ENCODE measurements around the gene DUSP5.
A peak's percentile ranks its signal among the peaks of the same experiment; 100 is the strongest.

DUSP5 gene

DNA sequence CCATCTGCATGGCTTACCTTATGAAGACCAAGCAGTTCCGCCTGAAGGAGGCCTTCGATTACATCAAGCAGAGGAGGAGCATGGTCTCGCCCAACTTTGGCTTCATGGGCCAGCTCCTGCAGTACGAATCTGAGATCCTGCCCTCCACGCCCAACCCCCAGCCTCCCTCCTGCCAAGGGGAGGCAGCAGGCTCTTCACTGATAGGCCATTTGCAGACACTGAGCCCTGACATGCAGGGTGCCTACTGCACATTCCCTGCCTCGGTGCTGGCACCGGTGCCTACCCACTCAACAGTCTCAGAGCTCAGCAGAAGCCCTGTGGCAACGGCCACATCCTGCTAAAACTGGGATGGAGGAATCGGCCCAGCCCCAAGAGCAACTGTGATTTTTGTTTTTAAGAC, 12.4 kb downstream of the DUSP5 start:
- TF ChIP-seq, protein P1, sequence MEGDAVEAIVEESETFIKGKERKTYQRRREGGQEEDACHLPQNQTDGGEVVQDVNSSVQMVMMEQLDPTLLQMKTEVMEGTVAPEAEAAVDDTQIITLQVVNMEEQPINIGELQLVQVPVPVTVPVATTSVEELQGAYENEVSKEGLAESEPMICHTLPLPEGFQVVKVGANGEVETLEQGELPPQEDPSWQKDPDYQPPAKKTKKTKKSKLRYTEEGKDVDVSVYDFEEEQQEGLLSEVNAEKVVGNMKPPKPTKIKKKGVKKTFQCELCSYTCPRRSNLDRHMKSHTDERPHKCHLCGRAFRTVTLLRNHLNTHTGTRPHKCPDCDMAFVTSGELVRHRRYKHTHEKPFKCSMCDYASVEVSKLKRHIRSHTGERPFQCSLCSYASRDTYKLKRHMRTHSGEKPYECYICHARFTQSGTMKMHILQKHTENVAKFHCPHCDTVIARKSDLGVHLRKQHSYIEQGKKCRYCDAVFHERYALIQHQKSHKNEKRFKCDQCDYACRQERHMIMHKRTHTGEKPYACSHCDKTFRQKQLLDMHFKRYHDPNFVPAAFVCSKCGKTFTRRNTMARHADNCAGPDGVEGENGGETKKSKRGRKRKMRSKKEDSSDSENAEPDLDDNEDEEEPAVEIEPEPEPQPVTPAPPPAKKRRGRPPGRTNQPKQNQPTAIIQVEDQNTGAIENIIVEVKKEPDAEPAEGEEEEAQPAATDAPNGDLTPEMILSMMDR (conservative IDR thresholded peaks at IDR 0.05; ENCODE audit: control insufficient read depth, insufficient read depth, low read depth, low read length), result no peak
- no peak overlapping the region for H3K4me3 ChIP-seq (ENCODE audit: control insufficient read depth, low read depth, low read length)
- DNase-seq (ENCODE audit: low read depth), result peak; percentile 44

DNA sequence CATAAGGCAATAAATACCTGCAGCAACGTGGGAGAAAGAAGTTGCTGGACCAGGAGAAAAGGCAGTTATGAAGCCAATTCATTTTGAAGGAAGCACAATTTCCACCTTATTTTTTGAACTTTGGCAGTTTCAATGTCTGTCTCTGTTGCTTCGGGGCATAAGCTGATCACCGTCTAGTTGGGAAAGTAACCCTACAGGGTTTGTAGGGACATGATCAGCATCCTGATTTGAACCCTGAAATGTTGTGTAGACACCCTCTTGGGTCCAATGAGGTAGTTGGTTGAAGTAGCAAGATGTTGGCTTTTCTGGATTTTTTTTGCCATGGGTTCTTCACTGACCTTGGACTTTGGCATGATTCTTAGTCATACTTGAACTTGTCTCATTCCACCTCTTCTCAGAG, 13.0 kb downstream of the DUSP5 start:
- H3K4me3 ChIP-seq (ENCODE audit: control insufficient read depth, low read depth, low read length), result no peak overlapping the region
- DNase-seq (ENCODE audit: low read depth), result peak; percentile 31
- TF ChIP-seq, protein P1 (conservative IDR thresholded peaks at IDR 0.05; ENCODE audit: control insufficient read depth, insufficient read depth, low read depth, low read length), result no peak

DNA sequence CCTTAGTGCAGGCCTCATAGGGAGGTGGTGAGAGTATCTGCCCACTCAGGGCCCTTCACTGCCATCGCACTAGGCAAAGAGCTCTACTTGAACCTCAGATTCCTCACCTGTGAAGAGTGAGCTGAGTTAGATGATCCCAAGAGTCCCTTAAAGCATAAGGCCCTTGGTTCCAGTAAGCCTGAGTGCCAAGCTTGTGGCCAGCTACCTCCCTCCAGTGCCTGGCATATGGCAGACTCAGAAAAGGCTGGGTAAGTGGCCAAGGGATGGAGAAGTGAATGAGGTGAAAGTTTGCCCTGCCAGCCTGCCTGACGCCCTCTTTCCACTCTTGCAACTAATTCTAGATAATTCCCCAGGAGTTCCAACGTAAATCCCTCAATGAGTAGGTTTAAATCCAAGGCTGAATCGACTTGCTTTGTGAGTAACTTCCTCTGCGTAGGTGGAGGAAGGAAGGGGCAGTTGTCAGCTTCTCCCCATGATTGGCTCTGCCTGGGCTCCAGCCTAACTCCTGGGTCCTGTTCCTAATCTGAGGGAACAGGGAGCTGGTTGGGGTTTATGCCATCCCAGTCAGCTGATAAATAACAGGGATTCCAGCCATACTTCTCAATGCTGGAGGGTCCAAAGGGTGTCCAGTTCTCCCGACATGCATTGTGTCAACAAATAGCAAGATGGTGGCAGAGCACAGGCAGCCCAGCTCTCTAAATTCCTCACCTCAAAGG, 14.2 kb downstream of the DUSP5 start:
- no peak overlapping the region for H3K4me3 ChIP-seq (ENCODE audit: control insufficient read depth, low read depth, low read length)
- DNase-seq (ENCODE audit: low read depth), result peak; percentile 71
- TF ChIP-seq, protein P1 (conservative IDR thresholded peaks at IDR 0.05; ENCODE audit: control insufficient read depth, insufficient read depth, low read depth, low read length), result no peak

DNA sequence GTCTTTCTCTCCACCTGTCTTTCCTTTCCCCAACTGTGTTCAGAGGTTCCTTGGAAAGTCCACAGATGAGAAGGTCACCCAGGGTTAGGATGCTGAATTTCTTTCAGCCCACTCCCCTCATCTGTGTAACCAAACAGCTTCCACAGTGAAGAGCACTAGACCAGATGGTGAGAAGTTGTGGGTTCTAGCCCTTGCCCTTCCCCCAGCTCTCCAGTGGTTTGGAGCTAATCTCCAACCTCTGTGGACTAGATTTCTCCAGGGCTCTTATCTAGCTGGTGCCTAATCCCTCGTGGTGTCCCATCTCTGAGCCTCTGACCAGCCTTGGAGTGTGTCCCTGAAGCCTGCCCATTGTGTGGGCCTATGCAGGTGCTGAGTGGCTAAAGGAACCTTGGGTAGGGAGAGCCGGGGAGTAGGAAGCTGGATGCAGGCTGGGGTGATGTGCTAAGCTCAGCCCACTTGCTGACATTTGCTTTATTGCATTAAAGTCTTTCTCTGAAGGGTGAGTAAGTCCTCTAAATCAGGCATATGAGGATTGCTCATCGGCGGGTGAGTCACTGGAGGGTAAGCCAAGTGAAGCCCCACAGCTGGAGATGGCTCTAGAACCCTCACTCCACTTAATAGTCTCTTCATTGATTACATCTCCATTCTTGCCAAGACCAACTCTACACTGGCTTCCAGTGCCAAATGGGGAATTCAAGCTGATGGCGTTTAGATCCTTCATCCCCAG, 14.9 kb downstream of the DUSP5 start:
- peak; percentile 95 for DNase-seq (ENCODE audit: low read depth)
- TF ChIP-seq, protein P1 (conservative IDR thresholded peaks at IDR 0.05; ENCODE audit: control insufficient read depth, insufficient read depth, low read depth, low read length), result no peak
- H3K4me3 ChIP-seq (ENCODE audit: control insufficient read depth, low read depth, low read length), result no peak overlapping the region

DNA sequence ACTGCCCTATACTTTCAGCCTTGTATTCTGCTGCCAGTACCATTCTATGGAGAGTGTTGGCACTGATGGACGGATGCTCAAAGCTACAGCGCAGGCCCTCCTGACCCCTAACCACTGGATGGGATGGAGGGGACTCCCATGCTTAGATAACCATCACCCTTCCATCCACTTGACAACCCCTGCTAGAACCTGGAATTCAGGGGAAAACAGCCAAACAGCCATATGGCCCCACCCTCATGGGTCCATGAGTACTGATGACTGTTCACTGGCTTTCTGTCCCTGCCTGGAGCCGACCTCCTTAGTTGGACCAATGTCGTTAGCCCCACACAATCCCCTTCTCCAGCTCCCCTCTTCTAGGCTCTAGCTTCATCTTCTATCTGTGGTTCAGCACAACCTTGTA, 16.2 kb downstream of the DUSP5 start:
- no peak overlapping the region for H3K4me3 ChIP-seq (ENCODE audit: control insufficient read depth, low read depth, low read length)
- DNase-seq (ENCODE audit: low read depth), result peak; percentile 49
- TF ChIP-seq, protein P1 (conservative IDR thresholded peaks at IDR 0.05; ENCODE audit: control insufficient read depth, insufficient read depth, low read depth, low read length), result no peak

DNA sequence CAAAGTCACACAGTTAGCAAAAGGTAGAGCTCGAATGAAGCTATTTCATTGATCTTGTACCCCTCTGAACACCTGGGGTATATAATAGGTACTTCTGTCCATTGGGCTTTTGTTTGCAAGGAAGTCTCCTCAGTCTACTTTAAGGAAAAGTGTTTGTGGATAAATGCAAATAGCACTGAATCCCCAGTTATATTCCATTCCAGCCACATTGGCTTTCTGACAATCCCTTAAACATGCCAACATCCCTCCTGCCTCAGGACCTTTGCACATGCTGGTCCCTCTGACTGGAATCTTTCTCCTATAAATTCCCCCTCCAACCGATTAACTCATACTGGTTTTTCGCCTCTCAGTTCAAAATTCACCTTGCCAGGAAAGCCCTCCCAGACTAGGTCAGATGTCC, 17.1 kb downstream of the DUSP5 start:
- peak; percentile 34 for DNase-seq (ENCODE audit: low read depth)
- no peak overlapping the region for H3K4me3 ChIP-seq (ENCODE audit: control insufficient read depth, low read depth, low read length)
- TF ChIP-seq, protein P1 (conservative IDR thresholded peaks at IDR 0.05; ENCODE audit: control insufficient read depth, insufficient read depth, low read depth, low read length), result no peak

Measured in fibroblast of mammary gland (primary cell).